Breast epithelium (tissue), 3 donors: ENCODE results near the gene URB1.

ENCODE experiments used
- CTCF ChIP-seq, 3 donors: fragments of 450-650 bp; IDR thresholded peaks; one replicate each; pipeline ENCODE4 v1.5.1; 2016 to 2017; ENCODE audit warnings: antibody characterized with exemption in 3 of 3, mild to moderate bottlenecking in 3 of 3, moderate library complexity in 3 of 3
- POLR2A ChIP-seq: fragments of 450-650 bp; IDR thresholded peaks from one replicate; pipeline ENCODE4 v1.6.1; 2016; ENCODE audit warnings: antibody characterized with exemption, mild to moderate bottlenecking, moderate library complexity
- POLR2AphosphoS5 ChIP-seq, 3 donors: sonication (generic); formaldehyde crosslinking; IDR thresholded peaks; one replicate each; pipeline ENCODE4 v1.6.1; 2017; ENCODE audit warnings: antibody characterized with exemption in 3 of 3

- TF ChIP-seq CTCF (IDR thresholded peaks at IDR 0.05): no peak
- TF ChIP-seq POLR2AphosphoS5 (IDR thresholded peaks at IDR 0.05): no peak
- no peak for TF ChIP-seq POLR2A
Observed at GRCh38 chr21:32335601-32336575, 56.9 kb downstream of the URB1 start.
